Uterus (tissue), 2 donors: ENCODE results near the gene ZDHHC18.

ENCODE experiments used
- POLR2A ChIP-seq, 2 donors: fragments of 450-650 bp; IDR thresholded peaks; one replicate each; pipeline ENCODE4 v1.6.1; 2016; ENCODE audit warnings: antibody characterized with exemption in 2 of 2, mild to moderate bottlenecking in 1 of 2, moderate library complexity in 1 of 2
- TF ChIP-seq, protein P1 (sequence below), 4 experiments: fragments of 200-600 bp in 2 of 4; fragments of 450-650 bp in 2 of 4; sonication (generic) in 2 of 4; IDR thresholded peaks; one replicate each; pipeline ENCODE4 v1.5.1; 2016 to 2019; ENCODE audit warnings: antibody characterized with exemption in 4 of 4, mild to moderate bottlenecking in 2 of 4, moderate library complexity in 1 of 4

DNA sequence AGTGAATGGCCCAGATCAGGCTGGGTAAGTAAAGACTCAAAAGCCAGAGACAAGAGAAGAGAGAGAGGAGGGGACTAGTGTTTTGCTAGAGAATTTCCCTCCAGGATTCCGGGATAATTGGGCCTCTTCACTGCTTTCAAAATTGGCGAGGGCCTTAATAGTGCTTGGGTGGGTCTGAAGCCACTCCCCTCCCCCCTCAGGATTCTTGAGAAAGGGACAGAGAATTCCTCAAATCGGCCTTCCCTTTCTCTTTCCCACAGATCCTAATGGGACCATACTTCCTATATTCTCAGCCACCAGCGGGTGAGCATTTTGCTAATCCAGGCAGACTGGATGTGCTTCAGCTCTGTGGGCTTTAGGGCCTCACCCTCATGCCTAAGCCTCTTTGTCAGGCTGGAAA lies 48.4 kb downstream of the ZDHHC18 start:
- TF ChIP-seq, protein P1, sequence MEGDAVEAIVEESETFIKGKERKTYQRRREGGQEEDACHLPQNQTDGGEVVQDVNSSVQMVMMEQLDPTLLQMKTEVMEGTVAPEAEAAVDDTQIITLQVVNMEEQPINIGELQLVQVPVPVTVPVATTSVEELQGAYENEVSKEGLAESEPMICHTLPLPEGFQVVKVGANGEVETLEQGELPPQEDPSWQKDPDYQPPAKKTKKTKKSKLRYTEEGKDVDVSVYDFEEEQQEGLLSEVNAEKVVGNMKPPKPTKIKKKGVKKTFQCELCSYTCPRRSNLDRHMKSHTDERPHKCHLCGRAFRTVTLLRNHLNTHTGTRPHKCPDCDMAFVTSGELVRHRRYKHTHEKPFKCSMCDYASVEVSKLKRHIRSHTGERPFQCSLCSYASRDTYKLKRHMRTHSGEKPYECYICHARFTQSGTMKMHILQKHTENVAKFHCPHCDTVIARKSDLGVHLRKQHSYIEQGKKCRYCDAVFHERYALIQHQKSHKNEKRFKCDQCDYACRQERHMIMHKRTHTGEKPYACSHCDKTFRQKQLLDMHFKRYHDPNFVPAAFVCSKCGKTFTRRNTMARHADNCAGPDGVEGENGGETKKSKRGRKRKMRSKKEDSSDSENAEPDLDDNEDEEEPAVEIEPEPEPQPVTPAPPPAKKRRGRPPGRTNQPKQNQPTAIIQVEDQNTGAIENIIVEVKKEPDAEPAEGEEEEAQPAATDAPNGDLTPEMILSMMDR (IDR thresholded peaks at IDR 0.05) = no peak
- TF ChIP-seq POLR2A (IDR thresholded peaks at IDR 0.05) = no peak
